ENCODE measurements around the gene PSME3IP1. TPM values are rescaled to one million over a fixed set of nuclear protein-coding genes. Genes with fewer than 3 reads are reported as not detected.

The PSME3IP1 gene
- total RNA-seq, 1 experiment from 2014 or later, result 103 TPM

DNA sequence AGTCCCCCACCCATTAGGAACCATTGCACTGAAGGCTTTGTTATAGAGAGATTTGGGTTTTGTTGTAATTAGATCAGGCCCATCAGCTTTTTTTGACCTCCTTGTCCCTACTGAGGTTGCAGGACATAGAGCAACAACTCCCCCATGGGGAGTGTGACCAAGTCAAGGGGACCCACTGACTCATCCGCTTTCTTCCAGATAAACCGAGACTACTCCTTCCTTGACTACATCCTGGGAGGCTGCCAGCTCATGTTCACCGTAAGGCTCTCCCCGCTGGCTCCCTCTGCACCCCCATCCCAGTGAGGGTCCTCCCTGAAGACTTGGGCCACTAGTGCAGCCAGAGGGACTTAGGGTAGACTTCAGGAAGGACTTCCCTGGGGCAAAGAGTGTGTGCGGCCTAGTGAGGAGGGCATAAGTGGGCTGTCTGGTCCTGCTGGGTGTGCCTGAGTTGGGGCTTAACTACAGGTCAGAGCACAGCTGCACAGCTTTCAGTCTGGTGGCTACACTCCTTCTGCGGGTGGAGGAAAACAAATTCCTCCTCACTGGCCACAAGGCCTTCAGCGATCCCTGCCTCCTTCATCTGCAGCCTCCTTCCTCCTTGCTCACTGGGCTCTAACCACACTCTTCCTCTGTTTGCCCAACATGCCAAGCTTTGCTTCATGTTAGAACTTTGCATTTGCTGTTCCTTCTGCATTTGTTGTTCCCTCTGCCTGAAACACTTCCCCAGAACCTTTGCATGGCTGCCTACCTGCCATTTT, 62.4 kb downstream of the PSME3IP1 start:
- TF ChIP-seq CTCF (conservative IDR thresholded peaks at IDR 0.05), result no peak
- no peak overlapping the region for H3K9ac ChIP-seq (ENCODE audit: extremely low read depth, insufficient read length, low read length)
- Mint-ChIP-seq H3K27ac (peak overlapping the region in 2 of 3 experiments; percentile 40 to 68; a peak in 4 of 7 replicates), H3K36me3 (ENCODE audit: insufficient read depth in 1 of 3, low read depth in 3 of 3) (peaks cover 0 to 5% (median 0%) of the 10 kb centered on the region in 3 experiments; a peak in 2 of 7 replicates), H3K4me3 (no peak overlapping the region), H3K9me3 (no peaks in the 10 kb centered on the region), H3K27me3 (ENCODE audit: low read depth) (no peaks in the 10 kb centered on the region), H3K4me1 (no peaks in the 10 kb centered on the region)
- H4K8ac ChIP-seq (replicated peaks; ENCODE audit: insufficient read length, low read depth, low read length), result no peak overlapping the region
- no peaks in the 10 kb centered on the region for H3K23me2 ChIP-seq (ENCODE audit: insufficient read length, low read depth, low read length, poor library complexity, severe bottlenecking)
- H2AFZ ChIP-seq (ENCODE audit: low read length), result no peak overlapping the region
- peak overlapping the region; percentile 1; the same call in 1 of the 2 replicates for H3K14ac ChIP-seq (ENCODE audit: insufficient read depth, low read length)
- no CpG with 5 or more reads among the region's 7 CpGs for WGBS (ENCODE audit: extremely low coverage, insufficient read length, low lambda C conversion rate)
- no peak overlapping the region for H3K23ac ChIP-seq (ENCODE audit: insufficient read length, low read depth, low read length)
- H3K4ac ChIP-seq (ENCODE audit: low read depth, low read length), result no peak overlapping the region
- H3K9me3 ChIP-seq (ENCODE audit: control insufficient read depth, low read depth, low read length), result no peaks in the 10 kb centered on the region
- H3K4me1 ChIP-seq (ENCODE audit: insufficient read depth, low read length), result no peaks in the 10 kb centered on the region
- H2BK20ac ChIP-seq (ENCODE audit: low read depth, low read length, poor library complexity, severe bottlenecking), result no peak overlapping the region
- H2BK15ac ChIP-seq (ENCODE audit: low read depth, low read length), result no peak overlapping the region
- H4K5ac ChIP-seq (ENCODE audit: insufficient read length, low read depth, low read length), result no peak overlapping the region
- H4K91ac ChIP-seq (ENCODE audit: insufficient read length, low read depth, low read length), result no peak overlapping the region
- no peak overlapping the region for H2AK5ac ChIP-seq (ENCODE audit: insufficient read length, low read length)
- no peak overlapping the region for H3K4me2 ChIP-seq (ENCODE audit: insufficient read depth, insufficient read length, low read length)
- H2BK120ac ChIP-seq (ENCODE audit: low read depth, low read length, poor library complexity, severe bottlenecking), result no peak overlapping the region
- DNase-seq, result no peak
- H3K18ac ChIP-seq (ENCODE audit: insufficient read length, low read depth, low read length), result no peak overlapping the region
- H3K79me2 ChIP-seq (ENCODE audit: insufficient read depth, low read length), result no peaks in the 10 kb centered on the region
- no peak overlapping the region for H3K56ac ChIP-seq (ENCODE audit: insufficient read length, low read depth, low read length)
- no peaks in the 10 kb centered on the region for H3K79me1 ChIP-seq (ENCODE audit: insufficient read depth, low read depth, low read length, poor library complexity, severe bottlenecking)
- no peak overlapping the region for H2BK5ac ChIP-seq (ENCODE audit: insufficient read length, low read length)
- H3T11ph ChIP-seq (ENCODE audit: low read length), result no peak overlapping the region
- H4K20me1 ChIP-seq (ENCODE audit: control insufficient read depth, insufficient read depth, insufficient read length), result no peaks in the 10 kb centered on the region
- H2BK12ac ChIP-seq (ENCODE audit: insufficient read length, low read depth, low read length), result no peak overlapping the region
- H3K27me3 ChIP-seq (ENCODE audit: insufficient read depth, low read length), result no peaks in the 10 kb centered on the region
- no peak overlapping the region for H3K27ac ChIP-seq (ENCODE audit: insufficient read length, low read depth, low read length)

All from H9 (cell line).